Neural cell (in vitro differentiated cells): Measurements from ENCODE around the gene REC8.

ENCODE experiments used
- EP300 ChIP-seq: fragments of 450-650 bp; conservative IDR thresholded peaks from 2 replicates; pipeline ENCODE4 v1.6.1; 2014; ENCODE audit warnings: antibody characterized with exemption, mild to moderate bottlenecking, moderate library complexity; ENCODE audit not compliant: poor library complexity, severe bottlenecking
- EZH2 ChIP-seq: fragments of 200-600, 300-800 bp; shearing (Covaris generic), sonication (generic); IDR thresholded peaks from 2 replicates; pipeline ENCODE4 v1.6.1; 2014; ENCODE audit warnings: antibody characterized with exemption, low read length, borderline replicate concordance, mild to moderate bottlenecking; ENCODE audit not compliant: insufficient read depth, poor library complexity, severe bottlenecking
- MXI1 ChIP-seq: fragments of 450-650 bp; conservative IDR thresholded peaks from 2 replicates; pipeline ENCODE4 v1.6.1; 2014; ENCODE audit warnings: antibody characterized with exemption, mild to moderate bottlenecking; ENCODE audit not compliant: poor library complexity, severe bottlenecking
- POLR2AphosphoS5 ChIP-seq: IDR thresholded peaks from 2 replicates; pipeline ENCODE4 v1.6.1; 2012
- RAD21 ChIP-seq: fragments of 450-650 bp; conservative IDR thresholded peaks from 2 replicates; pipeline ENCODE4 v1.6.1; 2014; ENCODE audit warnings: antibody characterized with exemption, mild to moderate bottlenecking, moderate library complexity
- SMC3 ChIP-seq: fragments of 450-650 bp; conservative IDR thresholded peaks from 2 replicates; pipeline ENCODE4 v1.6.1; 2014; ENCODE audit warnings: antibody characterized with exemption, mild to moderate bottlenecking, moderate library complexity; ENCODE audit not compliant: poor library complexity
- TAF1 ChIP-seq: IDR thresholded peaks from 2 replicates; pipeline ENCODE4 v1.6.1; 2012; ENCODE audit warnings: low read depth
- TF ChIP-seq, protein P1 (sequence below): fragments of 450-650 bp; IDR thresholded peaks from 2 replicates; pipeline ENCODE4 v1.5.1; 2014; ENCODE audit warnings: antibody characterized with exemption, mild to moderate bottlenecking, moderate library complexity; ENCODE audit not compliant: poor library complexity, severe bottlenecking
- TF ChIP-seq, protein P2 (sequence below): IDR thresholded peaks from 2 replicates; pipeline ENCODE4 v1.6.1; 2012; ENCODE audit warnings: borderline replicate concordance

DNA sequence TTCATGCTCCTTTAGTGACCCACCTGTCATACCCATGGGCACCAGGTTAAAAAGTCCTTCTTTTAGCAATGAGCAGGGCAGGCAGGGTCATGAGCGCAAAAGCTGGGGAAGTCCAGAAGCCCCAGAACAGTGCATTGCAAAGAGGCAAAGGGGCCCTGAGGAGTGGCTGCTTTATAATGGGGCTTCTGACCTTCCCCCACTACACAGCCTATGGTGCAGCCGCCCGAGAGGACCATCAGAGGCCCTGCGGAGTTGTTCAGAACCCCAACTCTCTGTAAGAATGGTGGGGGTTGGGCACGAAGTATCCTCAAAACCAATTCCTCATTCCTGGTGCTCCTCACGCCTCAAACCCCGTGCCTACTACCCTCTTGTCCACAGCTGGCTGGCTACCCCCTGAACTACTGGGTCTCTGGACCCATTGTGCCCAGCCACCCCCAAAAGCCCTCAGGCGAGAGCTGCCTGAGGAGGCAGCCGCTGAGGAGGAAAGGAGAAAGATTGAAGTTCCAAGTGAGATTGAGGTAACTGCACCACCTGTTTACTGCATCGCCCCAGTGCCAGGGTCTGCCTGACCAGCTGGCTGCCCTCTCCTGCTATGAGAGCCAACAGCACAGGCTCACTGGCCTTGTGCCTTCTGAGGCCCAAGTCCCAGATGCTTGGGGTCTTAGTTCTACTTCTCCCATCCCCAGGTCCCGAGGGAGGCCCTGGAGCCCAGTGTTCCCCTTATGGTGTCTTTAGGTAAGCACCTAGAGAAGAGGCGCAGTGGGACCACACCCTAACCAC is 6.7 kb downstream of the REC8 start:
- TF ChIP-seq, protein P1, sequence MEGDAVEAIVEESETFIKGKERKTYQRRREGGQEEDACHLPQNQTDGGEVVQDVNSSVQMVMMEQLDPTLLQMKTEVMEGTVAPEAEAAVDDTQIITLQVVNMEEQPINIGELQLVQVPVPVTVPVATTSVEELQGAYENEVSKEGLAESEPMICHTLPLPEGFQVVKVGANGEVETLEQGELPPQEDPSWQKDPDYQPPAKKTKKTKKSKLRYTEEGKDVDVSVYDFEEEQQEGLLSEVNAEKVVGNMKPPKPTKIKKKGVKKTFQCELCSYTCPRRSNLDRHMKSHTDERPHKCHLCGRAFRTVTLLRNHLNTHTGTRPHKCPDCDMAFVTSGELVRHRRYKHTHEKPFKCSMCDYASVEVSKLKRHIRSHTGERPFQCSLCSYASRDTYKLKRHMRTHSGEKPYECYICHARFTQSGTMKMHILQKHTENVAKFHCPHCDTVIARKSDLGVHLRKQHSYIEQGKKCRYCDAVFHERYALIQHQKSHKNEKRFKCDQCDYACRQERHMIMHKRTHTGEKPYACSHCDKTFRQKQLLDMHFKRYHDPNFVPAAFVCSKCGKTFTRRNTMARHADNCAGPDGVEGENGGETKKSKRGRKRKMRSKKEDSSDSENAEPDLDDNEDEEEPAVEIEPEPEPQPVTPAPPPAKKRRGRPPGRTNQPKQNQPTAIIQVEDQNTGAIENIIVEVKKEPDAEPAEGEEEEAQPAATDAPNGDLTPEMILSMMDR = no peak
- TF ChIP-seq TAF1 = no peak
- TF ChIP-seq EP300 = no peak
- TF ChIP-seq, protein P2, sequence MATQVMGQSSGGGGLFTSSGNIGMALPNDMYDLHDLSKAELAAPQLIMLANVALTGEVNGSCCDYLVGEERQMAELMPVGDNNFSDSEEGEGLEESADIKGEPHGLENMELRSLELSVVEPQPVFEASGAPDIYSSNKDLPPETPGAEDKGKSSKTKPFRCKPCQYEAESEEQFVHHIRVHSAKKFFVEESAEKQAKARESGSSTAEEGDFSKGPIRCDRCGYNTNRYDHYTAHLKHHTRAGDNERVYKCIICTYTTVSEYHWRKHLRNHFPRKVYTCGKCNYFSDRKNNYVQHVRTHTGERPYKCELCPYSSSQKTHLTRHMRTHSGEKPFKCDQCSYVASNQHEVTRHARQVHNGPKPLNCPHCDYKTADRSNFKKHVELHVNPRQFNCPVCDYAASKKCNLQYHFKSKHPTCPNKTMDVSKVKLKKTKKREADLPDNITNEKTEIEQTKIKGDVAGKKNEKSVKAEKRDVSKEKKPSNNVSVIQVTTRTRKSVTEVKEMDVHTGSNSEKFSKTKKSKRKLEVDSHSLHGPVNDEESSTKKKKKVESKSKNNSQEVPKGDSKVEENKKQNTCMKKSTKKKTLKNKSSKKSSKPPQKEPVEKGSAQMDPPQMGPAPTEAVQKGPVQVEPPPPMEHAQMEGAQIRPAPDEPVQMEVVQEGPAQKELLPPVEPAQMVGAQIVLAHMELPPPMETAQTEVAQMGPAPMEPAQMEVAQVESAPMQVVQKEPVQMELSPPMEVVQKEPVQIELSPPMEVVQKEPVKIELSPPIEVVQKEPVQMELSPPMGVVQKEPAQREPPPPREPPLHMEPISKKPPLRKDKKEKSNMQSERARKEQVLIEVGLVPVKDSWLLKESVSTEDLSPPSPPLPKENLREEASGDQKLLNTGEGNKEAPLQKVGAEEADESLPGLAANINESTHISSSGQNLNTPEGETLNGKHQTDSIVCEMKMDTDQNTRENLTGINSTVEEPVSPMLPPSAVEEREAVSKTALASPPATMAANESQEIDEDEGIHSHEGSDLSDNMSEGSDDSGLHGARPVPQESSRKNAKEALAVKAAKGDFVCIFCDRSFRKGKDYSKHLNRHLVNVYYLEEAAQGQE = no peak
- no peak for TF ChIP-seq EZH2
- no peak for TF ChIP-seq RAD21
- no peak for TF ChIP-seq MXI1
- TF ChIP-seq POLR2AphosphoS5 = no peak
- no peak for TF ChIP-seq SMC3
